Measurements from ENCODE around the gene PIGT. TPM values are rescaled to one million over a fixed set of nuclear protein-coding genes. Genes with fewer than 3 reads are reported as not detected.

PIGT gene
- polyA plus RNA-seq, 3 donors = 49.2 to 87.6 (median 59.7) TPM

DNA sequence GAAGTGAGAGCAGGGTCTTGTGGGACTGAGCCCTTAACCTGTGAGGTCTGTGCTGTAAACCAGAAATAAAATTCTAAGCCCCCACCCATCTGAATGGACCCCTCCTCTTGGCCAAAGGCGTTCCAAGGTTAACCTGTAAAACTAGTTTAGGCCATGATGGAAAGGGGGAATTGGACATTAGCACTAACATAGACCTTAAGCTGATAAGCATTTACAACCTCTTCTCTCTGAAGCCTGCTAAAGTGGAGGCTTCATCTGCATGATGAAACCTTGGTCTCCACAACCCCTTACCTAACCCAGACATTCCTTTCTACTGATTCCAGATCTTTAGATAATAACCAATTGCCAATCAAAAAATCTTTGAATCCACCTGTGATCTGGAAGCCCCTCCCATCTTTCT, 25.8 kb downstream of the PIGT start:
- Histone ChIP-seq H3K9ac (ENCODE audit: insufficient read depth, low read length, poor library complexity, severe bottlenecking) (no peak overlapping the region), H3K4me2 (replicated peaks; ENCODE audit: extremely low read depth, low read length, poor library complexity, severe bottlenecking) (no peak overlapping the region), H4K20me1 (ENCODE audit: insufficient read depth, low read length) (no peaks in the 10 kb centered on the region), H3K79me2 (ENCODE audit: insufficient read depth, low read length) (no peaks in the 10 kb centered on the region), H3K4me1 (ENCODE audit: control insufficient read depth in 1 of 2, insufficient read depth in 2 of 2, low read length in 2 of 2) (peaks cover 3 to 5% of the 10 kb centered on the region in 2 donors), H3K27me3 (ENCODE audit: control insufficient read depth in 2 of 2, insufficient read depth in 2 of 2, low read length in 2 of 2) (no peaks in the 10 kb centered on the region), H2AFZ (ENCODE audit: insufficient read depth, low read depth, low read length, poor library complexity, severe bottlenecking) (no peak overlapping the region), H3K9me3 (replicated peaks in 1 of 2; ENCODE audit: control insufficient read depth in 1 of 2, insufficient read depth in 1 of 2, low read length in 2 of 2) (no peaks in the 10 kb centered on the region), H3K4me3 (replicated peaks in 1 of 3; ENCODE audit: low read depth in 2 of 3, low read length in 3 of 3) (no peak overlapping the region), H3K36me3 (replicated peaks in 1 of 2; ENCODE audit: control insufficient read depth in 1 of 2, insufficient read depth in 2 of 2, low read length in 2 of 2) (no peaks in the 10 kb centered on the region), H3K27ac (ENCODE audit: low read depth in 1 of 2, low read length in 2 of 2) (no peak overlapping the region)
- peaks cover 2% of the 10 kb centered on the region for H3K4me1 Mint-ChIP-seq
- TF ChIP-seq CTCF (IDR thresholded peaks at IDR 0.05) = no peak
- H3K36me3 Mint-ChIP-seq = no peaks in the 10 kb centered on the region
- no peak for DNase-seq
- peaks cover 2 to 6% (median 4%) of the 10 kb centered on the region in 3 donors for H3K27me3 Mint-ChIP-seq (ENCODE audit: low read depth in 3 of 3)
- no peak overlapping the region for H3K27ac Mint-ChIP-seq
- intact Hi-C loops (cut with micrococcal nuclease) = loop anchor here in 1 of 2 donors (10.0 kb wide), 1 partner anchor 333 kb away; no protein-coding TSS in a partner anchor
- WGBS (ENCODE audit: insufficient coverage) = no CpG with 5 or more reads among the region's 1 CpG
- no peaks in the 10 kb centered on the region for H3K9me3 Mint-ChIP-seq
- no peak overlapping the region for H3K4me3 Mint-ChIP-seq

DNA sequence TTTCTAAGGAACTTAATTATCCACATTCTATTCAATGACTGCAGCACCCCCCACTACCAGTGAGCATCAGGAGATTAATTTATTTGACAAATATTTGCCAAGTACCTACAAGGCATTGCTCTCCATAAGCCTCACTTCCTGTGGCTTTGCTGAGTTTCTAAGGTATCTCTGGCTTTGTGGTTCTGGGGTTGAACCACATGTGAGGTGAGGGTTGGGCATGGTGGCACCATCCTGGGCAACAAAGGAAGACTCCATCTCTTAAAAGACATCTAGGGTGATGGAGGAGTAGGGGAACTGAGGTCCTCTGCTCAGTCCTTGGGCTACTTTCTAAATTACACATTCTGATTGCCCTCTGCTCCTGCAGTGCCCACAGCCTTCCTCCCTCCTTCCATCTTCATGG, 28.1 kb downstream of the PIGT start:
- Mint-ChIP-seq H3K4me1 (no peaks in the 10 kb centered on the region), H3K4me3 (no peak overlapping the region), H3K36me3 (no peaks in the 10 kb centered on the region), H3K27ac (no peak overlapping the region), H3K27me3 (ENCODE audit: low read depth in 3 of 3) (peaks cover 0 to 10% (median 6%) of the 10 kb centered on the region in 3 donors), H3K9me3 (no peaks in the 10 kb centered on the region)
- no peak overlapping the region for H3K4me2 ChIP-seq (replicated peaks; ENCODE audit: extremely low read depth, low read length, poor library complexity, severe bottlenecking)
- DNase-seq = no peak
- H3K9ac ChIP-seq (ENCODE audit: insufficient read depth, low read length, poor library complexity, severe bottlenecking) = no peak overlapping the region
- H3K36me3 ChIP-seq (replicated peaks in 1 of 2; ENCODE audit: control insufficient read depth in 1 of 2, insufficient read depth in 2 of 2, low read length in 2 of 2) = no peaks in the 10 kb centered on the region
- H3K4me3 ChIP-seq (replicated peaks in 1 of 3; ENCODE audit: low read depth in 2 of 3, low read length in 3 of 3) = no peak overlapping the region
- TF ChIP-seq CTCF (IDR thresholded peaks at IDR 0.05) = no peak
- intact Hi-C loops (cut with micrococcal nuclease) = loop anchor here in 1 of 2 donors (10.0 kb wide), 1 partner anchor 331 kb away; no protein-coding TSS in a partner anchor
- H2AFZ ChIP-seq (ENCODE audit: insufficient read depth, low read depth, low read length, poor library complexity, severe bottlenecking) = no peak overlapping the region
- H3K4me1 ChIP-seq (ENCODE audit: control insufficient read depth in 1 of 2, insufficient read depth in 2 of 2, low read length in 2 of 2) = no peaks in the 10 kb centered on the region
- H4K20me1 ChIP-seq (ENCODE audit: insufficient read depth, low read length) = no peaks in the 10 kb centered on the region
- H3K27ac ChIP-seq (ENCODE audit: low read depth in 1 of 2, low read length in 2 of 2) = no peak overlapping the region
- no peaks in the 10 kb centered on the region for H3K27me3 ChIP-seq (ENCODE audit: control insufficient read depth in 2 of 2, insufficient read depth in 2 of 2, low read length in 2 of 2)
- H3K79me2 ChIP-seq (ENCODE audit: insufficient read depth, low read length) = no peaks in the 10 kb centered on the region
- no peaks in the 10 kb centered on the region for H3K9me3 ChIP-seq (replicated peaks in 1 of 2; ENCODE audit: control insufficient read depth in 1 of 2, insufficient read depth in 1 of 2, low read length in 2 of 2)
